Retina (tissue), 1 donor: ENCODE data around the gene OGFOD3.
"Not testable (repeated sequence)": the region's sequence is repeated elsewhere in the genome, so short reads cannot be mapped to it uniquely, and the experiment has no call there.

Source experiments
- DNase-seq: peaks from one replicate; pipeline ENCODE4 v3.0.0-alpha.2; 2016

The OGFOD3 gene

GRCh38 chr17:82432017-82432416 is 13.6 kb upstream of the OGFOD3 start:
- DNase-seq = no peak

- no peak for DNase-seq
Observed at GRCh38 chr17:82429824-82430223, 11.4 kb upstream of the OGFOD3 start.

- DNase-seq = no peak
Observed at GRCh38 chr17:82428546-82428945, 10.2 kb upstream of the OGFOD3 start.

GRCh38 chr17:82424863-82425159 is 6.4 kb upstream of the OGFOD3 start:
- no peak for DNase-seq

GRCh38 chr17:82424001-82424862 is 5.8 kb upstream of the OGFOD3 start:
- no peak for DNase-seq

GRCh38 chr17:82419540-82419939 is 1.2 kb upstream of the OGFOD3 start:
- no peak for DNase-seq

- DNase-seq = no peak
Observed at GRCh38 chr17:82416771-82417170, 1.6 kb downstream of the OGFOD3 start.

GRCh38 chr17:82416264-82416663 is 2.1 kb downstream of the OGFOD3 start:
- no peak for DNase-seq

GRCh38 chr17:82415786-82416185 is 2.6 kb downstream of the OGFOD3 start:
- no peak for DNase-seq

- DNase-seq = no peak
Observed at GRCh38 chr17:82415336-82415735, 3.0 kb downstream of the OGFOD3 start.

- peak; percentile 86 for DNase-seq
Observed at GRCh38 chr17:82414548-82415281, 3.7 kb downstream of the OGFOD3 start.

- no peak for DNase-seq
Observed at GRCh38 chr17:82412535-82413520, 5.6 kb downstream of the OGFOD3 start.

- not testable (repeated sequence) for DNase-seq
Observed at GRCh38 chr17:82412081-82412480, 6.3 kb downstream of the OGFOD3 start.

GRCh38 chr17:82411396-82412053 is 6.9 kb downstream of the OGFOD3 start:
- DNase-seq = no peak

GRCh38 chr17:82410014-82410716 is 8.2 kb downstream of the OGFOD3 start:
- DNase-seq = no peak

GRCh38 chr17:82408938-82409318 is 9.5 kb downstream of the OGFOD3 start:
- no peak for DNase-seq

- no peak for DNase-seq
Observed at GRCh38 chr17:82408288-82408937, 10.0 kb downstream of the OGFOD3 start.

- DNase-seq = no peak
Observed at GRCh38 chr17:82407255-82407654, 11.1 kb downstream of the OGFOD3 start.

- DNase-seq = no peak
Observed at GRCh38 chr17:82406131-82406671, 12.2 kb downstream of the OGFOD3 start.

- DNase-seq = no peak
Observed at GRCh38 chr17:82405051-82405450, 13.3 kb downstream of the OGFOD3 start.
